ENCODE results near the gene DAB1.

Gene DAB1

DNA sequence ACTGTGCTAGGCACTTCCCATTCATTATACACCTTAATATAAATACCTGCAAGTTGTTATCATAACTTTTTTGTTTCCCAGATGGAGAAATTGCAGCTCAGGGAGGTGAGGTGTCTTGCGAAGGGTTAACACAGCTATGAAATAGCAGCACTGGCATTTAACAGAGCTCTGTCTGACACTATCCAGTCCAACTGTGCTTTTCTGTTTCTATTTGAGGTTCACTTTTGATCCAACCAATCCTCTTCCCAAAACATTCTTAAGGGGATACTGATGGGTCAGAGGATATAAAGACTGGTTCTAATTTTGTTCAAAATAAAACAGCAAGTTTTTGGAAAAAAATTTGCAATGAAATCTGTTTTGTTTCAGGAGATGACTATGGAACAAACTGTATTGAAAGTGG, 411.5 kb downstream of the DAB1 start:
- H3K27ac ChIP-seq, result no peak overlapping the region
- H2AFZ ChIP-seq, result no peak overlapping the region
- H3K9ac ChIP-seq, result no peak overlapping the region
- H3K4me3 ChIP-seq (ENCODE audit: low read depth, low read length), result no peak overlapping the region
- no peaks in the 10 kb centered on the region for H3K36me3 ChIP-seq (ENCODE audit: control insufficient read depth, insufficient read depth, low read length)
- H3K4me1 ChIP-seq, result no peaks in the 10 kb centered on the region
- no peak overlapping the region for H3K4me2 ChIP-seq (ENCODE audit: low read length)
- no peak for TF ChIP-seq CTCF (IDR thresholded peaks at IDR 0.05)
- no peaks in the 10 kb centered on the region for H3K9me3 ChIP-seq (ENCODE audit: control insufficient read depth, low read length)
- no peaks in the 10 kb centered on the region for H3K79me2 ChIP-seq
- H3K27me3 ChIP-seq (ENCODE audit: control insufficient read depth, insufficient read depth, low read length), result no peaks in the 10 kb centered on the region

DNA sequence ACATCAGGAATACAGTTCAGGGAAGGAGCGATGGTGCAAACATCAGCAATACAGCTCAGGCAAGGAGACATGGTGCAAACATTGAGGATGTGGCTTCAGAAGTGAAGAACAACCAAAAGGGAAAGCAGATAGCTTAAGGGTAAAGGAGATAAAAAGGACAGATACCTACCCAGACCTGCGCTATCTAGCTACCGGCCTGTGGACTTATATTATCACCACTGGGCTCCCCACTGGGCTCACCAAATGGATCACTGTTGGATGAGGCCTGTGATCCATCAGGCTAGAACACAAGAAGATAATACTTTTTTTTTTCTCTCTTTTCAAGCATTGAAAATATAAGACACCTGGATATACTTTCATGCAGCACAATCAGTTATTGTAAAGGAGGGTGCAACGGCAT, 413.3 kb downstream of the DAB1 start:
- Histone ChIP-seq H3K27me3 (ENCODE audit: control insufficient read depth, insufficient read depth, low read length) (no peaks in the 10 kb centered on the region), H3K79me2 (no peaks in the 10 kb centered on the region), H3K9me3 (ENCODE audit: control insufficient read depth, low read length) (no peaks in the 10 kb centered on the region), H3K36me3 (ENCODE audit: control insufficient read depth, insufficient read depth, low read length) (no peaks in the 10 kb centered on the region), H3K9ac (no peak overlapping the region), H3K4me3 (ENCODE audit: low read depth, low read length) (no peak overlapping the region), H2AFZ (no peak overlapping the region), H3K4me1 (no peaks in the 10 kb centered on the region), H3K27ac (no peak overlapping the region), H3K4me2 (ENCODE audit: low read length) (no peak overlapping the region)
- no peak for TF ChIP-seq CTCF (IDR thresholded peaks at IDR 0.05)

DNA sequence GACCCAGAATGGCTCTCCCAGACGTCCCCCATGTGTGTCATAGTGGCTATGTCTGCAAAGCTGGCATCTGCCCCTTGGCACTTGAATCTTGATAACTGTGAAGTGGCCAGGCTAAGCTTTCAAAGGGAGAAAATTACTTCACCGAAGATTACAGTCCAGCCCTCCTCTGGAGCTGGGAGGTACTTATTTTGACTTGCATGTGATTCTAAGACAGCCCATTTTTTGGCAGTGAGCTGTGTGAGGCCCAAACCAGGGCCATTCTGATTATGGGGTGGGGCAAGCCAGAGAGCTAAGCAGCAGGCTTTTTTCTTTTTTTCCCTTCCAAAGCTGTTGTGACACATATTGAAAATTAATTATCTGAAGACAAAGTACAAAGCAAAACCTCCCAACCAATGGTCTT, 415.9 kb downstream of the DAB1 start:
- TF ChIP-seq CTCF (IDR thresholded peaks at IDR 0.05), result no peak
- Histone ChIP-seq H3K9me3 (ENCODE audit: control insufficient read depth, low read length) (no peaks in the 10 kb centered on the region), H3K79me2 (no peaks in the 10 kb centered on the region), H3K4me3 (ENCODE audit: low read depth, low read length) (no peak overlapping the region), H3K4me1 (no peaks in the 10 kb centered on the region), H3K27ac (no peak overlapping the region), H2AFZ (no peak overlapping the region), H3K4me2 (ENCODE audit: low read length) (no peak overlapping the region), H3K36me3 (ENCODE audit: control insufficient read depth, insufficient read depth, low read length) (no peaks in the 10 kb centered on the region), H3K9ac (no peak overlapping the region), H3K27me3 (ENCODE audit: control insufficient read depth, insufficient read depth, low read length) (no peaks in the 10 kb centered on the region)

- Histone ChIP-seq H3K9ac (no peak overlapping the region), H2AFZ (no peak overlapping the region), H3K4me3 (ENCODE audit: low read depth, low read length) (no peak overlapping the region), H3K27me3 (ENCODE audit: control insufficient read depth, insufficient read depth, low read length) (no peaks in the 10 kb centered on the region), H3K4me1 (no peaks in the 10 kb centered on the region), H3K27ac (no peak overlapping the region), H3K4me2 (ENCODE audit: low read length) (no peak overlapping the region), H3K79me2 (no peaks in the 10 kb centered on the region), H3K36me3 (ENCODE audit: control insufficient read depth, insufficient read depth, low read length) (no peaks in the 10 kb centered on the region), H3K9me3 (ENCODE audit: control insufficient read depth, low read length) (no peaks in the 10 kb centered on the region)
- no peak for TF ChIP-seq CTCF (IDR thresholded peaks at IDR 0.05)
Observed at GRCh38 chr1:57007472-57007871, 416.4 kb downstream of the DAB1 start.

GRCh38 chr1:57003398-57004139, 420.3 kb downstream of the DAB1 start:
- TF ChIP-seq CTCF (IDR thresholded peaks at IDR 0.05), result no peak
- H3K4me1 ChIP-seq, result no peaks in the 10 kb centered on the region
- no peak overlapping the region for H3K9ac ChIP-seq
- H3K27me3 ChIP-seq (ENCODE audit: control insufficient read depth, insufficient read depth, low read length), result no peaks in the 10 kb centered on the region
- H3K9me3 ChIP-seq (ENCODE audit: control insufficient read depth, low read length), result no peaks in the 10 kb centered on the region
- H3K27ac ChIP-seq, result no peak overlapping the region
- H3K4me2 ChIP-seq (ENCODE audit: low read length), result no peak overlapping the region
- H3K4me3 ChIP-seq (ENCODE audit: low read depth, low read length), result no peak overlapping the region
- no peaks in the 10 kb centered on the region for H3K79me2 ChIP-seq
- H3K36me3 ChIP-seq (ENCODE audit: control insufficient read depth, insufficient read depth, low read length), result no peaks in the 10 kb centered on the region
- H2AFZ ChIP-seq, result no peak overlapping the region
